HUES48 (cell line): ENCODE results near the gene GALNT14.

Experiments
- H3K27ac ChIP-seq: one replicate; pipeline ENCODE4 v1.7.0; 2013; ENCODE audit warnings: low read depth, low read length, inconsistent platforms
- H3K27me3 ChIP-seq: 2 replicates; pipeline ENCODE4 v1.6.1; 2013; ENCODE audit warnings: mild to moderate bottlenecking, low read length; ENCODE audit not compliant: control insufficient read depth, insufficient read depth
- H3K36me3 ChIP-seq: 2 replicates; pipeline ENCODE4 v1.6.1; 2013; ENCODE audit warnings: low read length; ENCODE audit not compliant: control insufficient read depth, insufficient read depth
- H3K4me1 ChIP-seq: 2 replicates; pipeline ENCODE4 v1.6.1; 2013; ENCODE audit warnings: mild to moderate bottlenecking, low read length; ENCODE audit not compliant: control insufficient read depth, insufficient read depth
- H3K4me3 ChIP-seq: 2 replicates; pipeline ENCODE4 v1.5.1; 2013; ENCODE audit warnings: mild to moderate bottlenecking, low read depth, low read length
- H3K9ac ChIP-seq: 2 replicates; pipeline ENCODE4 v1.6.1; 2013; ENCODE audit warnings: mild to moderate bottlenecking, low read depth, low read length, moderate library complexity
- H3K9me3 ChIP-seq: 2 replicates; pipeline ENCODE4 v1.6.1; 2013; ENCODE audit warnings: low read length; ENCODE audit not compliant: control insufficient read depth, insufficient read depth

GALNT14 gene

DNA sequence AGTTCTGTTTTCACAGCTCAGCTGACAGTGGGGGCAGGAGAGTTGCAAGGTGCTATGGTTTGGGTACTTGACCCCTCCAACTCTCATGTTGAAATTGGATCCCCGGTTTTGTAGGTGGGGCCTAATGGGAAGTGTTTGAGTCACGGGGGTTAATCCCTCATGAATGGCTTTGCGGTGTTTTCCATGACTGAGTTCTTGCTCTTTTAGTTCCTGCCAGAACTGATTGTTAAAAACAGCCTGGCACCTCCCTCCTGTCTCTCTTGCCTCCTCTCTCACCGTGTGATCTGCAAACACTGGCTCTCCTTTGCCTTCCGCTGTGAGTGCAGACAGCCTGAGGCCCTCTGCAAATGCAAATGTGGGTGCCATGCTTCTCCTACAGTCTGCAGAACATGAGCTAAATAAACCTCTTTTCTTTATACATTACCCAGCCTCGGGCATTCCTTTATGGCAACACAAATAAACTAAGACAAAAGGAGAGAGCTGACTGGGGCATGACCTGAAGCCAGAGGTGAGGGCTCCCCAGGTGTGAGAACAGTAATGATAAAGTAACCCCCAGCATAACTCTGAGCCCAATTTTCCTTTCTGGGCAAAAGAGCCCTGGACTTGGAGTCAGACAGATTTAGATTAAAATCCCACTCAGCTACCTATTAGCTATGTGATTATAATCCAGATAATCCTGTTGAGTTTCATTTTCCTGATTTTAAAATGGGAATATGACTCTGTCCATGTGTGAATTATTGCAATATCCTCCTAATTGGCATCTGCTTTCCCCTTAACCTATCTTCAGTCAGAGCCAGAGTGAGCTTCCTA is 266.1 kb downstream of the GALNT14 start:
- Histone ChIP-seq H3K27ac (peak overlapping the region; percentile 79), H3K4me1 (peaks cover 13% of the 10 kb centered on the region), H3K9me3 (no peaks in the 10 kb centered on the region), H3K9ac (no peak overlapping the region), H3K4me3 (no peak overlapping the region), H3K27me3 (no peaks in the 10 kb centered on the region), H3K36me3 (no peaks in the 10 kb centered on the region)

DNA sequence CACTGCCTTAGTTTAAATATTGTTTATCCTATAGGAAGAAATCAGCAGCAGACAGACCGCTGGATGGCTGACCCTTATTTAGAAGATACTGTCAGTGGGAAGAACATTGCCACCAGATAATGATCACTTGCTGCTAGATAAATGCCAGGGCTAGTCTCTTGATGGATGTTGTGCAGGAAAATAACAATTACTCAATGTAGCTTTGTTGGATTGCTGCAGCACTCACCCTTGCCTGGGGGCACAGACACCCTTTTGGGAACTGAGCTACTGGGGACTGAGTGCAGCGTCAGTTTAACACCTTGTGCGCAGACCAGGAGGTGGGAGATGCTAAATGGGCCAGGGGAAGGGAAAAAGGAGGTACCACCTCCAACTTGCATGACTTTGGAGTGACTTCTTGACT is 266.8 kb downstream of the GALNT14 start:
- Histone ChIP-seq H3K27me3 (no peaks in the 10 kb centered on the region), H3K36me3 (no peaks in the 10 kb centered on the region), H3K27ac (peak overlapping the region; percentile 79), H3K9ac (no peak overlapping the region), H3K4me3 (no peak overlapping the region), H3K9me3 (no peaks in the 10 kb centered on the region), H3K4me1 (peaks cover 13% of the 10 kb centered on the region)

DNA sequence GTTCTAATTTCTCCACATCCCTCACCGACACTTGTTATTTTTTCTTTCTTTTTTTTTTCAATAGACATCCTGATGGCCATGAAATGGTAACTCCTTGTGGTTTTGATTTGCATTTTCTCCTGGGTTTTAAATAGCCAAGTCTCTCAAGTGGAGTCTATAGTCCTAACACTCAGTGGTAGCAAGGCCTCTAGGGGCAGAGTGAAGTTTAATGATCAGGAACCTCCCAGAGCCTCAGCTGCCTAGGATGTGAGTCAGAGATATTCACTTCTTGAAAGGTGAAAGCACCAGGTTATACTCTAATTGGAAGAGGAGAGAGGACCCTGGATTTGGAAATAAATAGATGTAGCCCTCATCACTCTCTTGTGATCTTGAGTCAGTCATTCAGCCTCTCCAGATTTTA is 268.3 kb downstream of the GALNT14 start:
- Histone ChIP-seq H3K27me3 (no peaks in the 10 kb centered on the region), H3K9me3 (no peaks in the 10 kb centered on the region), H3K4me1 (peaks cover 13% of the 10 kb centered on the region), H3K36me3 (no peaks in the 10 kb centered on the region), H3K4me3 (no peak overlapping the region), H3K27ac (no peak overlapping the region), H3K9ac (no peak overlapping the region)

DNA sequence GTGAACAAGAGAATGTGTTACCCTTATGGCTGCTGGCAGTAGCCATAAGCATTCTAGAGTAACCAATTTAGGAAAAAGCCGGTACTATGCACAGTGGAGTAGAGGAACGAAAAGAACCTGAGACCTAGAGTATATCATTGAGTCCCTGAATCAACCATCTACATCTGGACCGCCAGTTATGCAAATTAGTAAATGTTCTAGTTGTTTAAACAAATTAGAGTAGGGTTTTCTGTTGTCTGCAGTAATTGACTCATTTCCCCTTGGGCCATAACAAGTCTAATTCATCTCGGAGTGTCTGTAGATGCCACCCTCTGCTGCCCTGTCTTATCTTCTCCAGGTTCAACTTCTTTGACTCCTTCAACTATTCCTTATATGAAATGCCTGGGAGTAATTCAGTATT is 270.9 kb downstream of the GALNT14 start:
- Histone ChIP-seq H3K4me3 (no peak overlapping the region), H3K9ac (no peak overlapping the region), H3K27me3 (no peaks in the 10 kb centered on the region), H3K36me3 (no peaks in the 10 kb centered on the region), H3K4me1 (peaks cover 11% of the 10 kb centered on the region), H3K27ac (no peak overlapping the region), H3K9me3 (no peaks in the 10 kb centered on the region)

DNA sequence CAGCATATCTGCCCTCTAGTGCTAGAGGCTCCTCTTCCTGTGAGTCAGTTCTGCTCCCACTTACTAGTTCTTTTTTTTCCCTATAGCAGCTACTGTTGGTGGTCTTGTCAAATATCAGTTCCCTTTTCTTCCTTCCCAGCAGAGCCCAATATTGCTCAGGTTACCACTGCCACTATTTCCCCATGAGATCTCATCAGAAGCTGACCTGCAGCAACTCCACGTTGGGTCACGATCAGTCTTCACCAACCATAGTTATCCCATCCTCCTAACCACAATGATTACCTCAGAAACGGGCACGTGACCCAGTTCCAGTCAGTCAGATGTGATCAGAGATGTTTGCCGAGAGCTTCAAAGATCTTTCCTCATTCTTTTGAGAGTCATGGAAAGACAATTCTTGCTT is 271.3 kb downstream of the GALNT14 start:
- Histone ChIP-seq H3K36me3 (no peaks in the 10 kb centered on the region), H3K9ac (no peak overlapping the region), H3K4me1 (peaks cover 7% of the 10 kb centered on the region; the same call in 1 of the 2 replicates), H3K27me3 (no peaks in the 10 kb centered on the region), H3K27ac (no peak overlapping the region), H3K9me3 (no peaks in the 10 kb centered on the region), H3K4me3 (no peak overlapping the region)

DNA sequence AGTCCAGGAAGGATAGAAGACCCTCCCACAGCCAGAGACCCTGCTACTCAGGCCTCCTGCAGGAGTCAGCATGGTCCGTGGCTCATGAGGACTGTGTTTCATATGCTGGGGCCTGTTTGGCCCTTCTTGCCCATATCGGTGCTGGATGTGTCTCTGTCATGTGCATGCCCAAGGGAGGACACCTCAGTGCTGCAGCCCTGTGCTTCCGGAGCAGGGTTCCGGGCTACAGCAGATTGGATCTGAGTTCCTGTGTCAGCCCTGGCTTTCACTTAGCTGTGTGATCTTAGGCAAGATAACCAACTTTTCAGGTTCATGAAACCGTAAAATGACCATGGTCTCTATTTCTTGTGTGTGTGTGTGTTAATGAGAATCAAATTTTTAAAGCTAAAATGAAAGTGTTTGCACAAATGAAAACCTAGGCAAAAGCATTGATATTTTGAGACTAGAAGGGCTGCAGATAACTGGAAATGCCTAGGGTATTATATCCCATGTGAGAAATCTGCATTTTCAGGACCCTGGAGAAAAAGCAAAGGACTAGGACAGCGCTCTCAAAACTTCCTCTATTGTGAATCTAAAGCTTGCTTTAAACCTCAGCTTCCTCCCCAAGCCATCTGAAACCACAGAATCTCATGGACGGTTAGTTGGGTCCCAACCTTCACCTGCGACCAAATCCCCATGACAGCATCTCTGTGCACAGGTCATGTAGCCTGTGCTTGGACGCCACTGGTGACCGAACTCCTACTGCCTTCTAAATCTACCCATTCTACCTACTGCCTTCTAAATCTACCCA is 272.2 kb downstream of the GALNT14 start:
- no peak overlapping the region for H3K4me3 ChIP-seq
- no peaks in the 10 kb centered on the region for H3K9me3 ChIP-seq
- H3K4me1 ChIP-seq, result no peaks in the 10 kb centered on the region
- no peak overlapping the region for H3K27ac ChIP-seq
- no peak overlapping the region for H3K9ac ChIP-seq
- H3K36me3 ChIP-seq, result no peaks in the 10 kb centered on the region
- H3K27me3 ChIP-seq, result no peaks in the 10 kb centered on the region

DNA sequence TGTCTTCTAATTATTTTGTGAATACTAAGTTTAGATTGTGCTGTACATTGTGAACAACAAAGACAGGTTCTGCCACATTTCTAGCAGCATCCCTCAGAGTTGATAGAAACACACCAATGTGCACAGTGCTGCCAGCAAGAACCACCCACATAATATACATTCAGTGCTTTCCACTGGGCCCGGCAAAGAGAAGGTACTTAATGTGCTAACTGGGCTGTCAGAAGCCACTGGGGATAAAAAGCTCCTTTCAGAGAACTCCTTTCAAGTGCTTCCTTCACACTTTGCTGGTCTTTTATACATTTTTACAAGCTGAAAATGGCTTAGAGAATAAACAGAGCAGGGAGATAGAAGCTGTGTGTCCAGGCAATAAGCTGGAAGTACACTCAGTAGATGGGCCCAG is 273.0 kb downstream of the GALNT14 start:
- Histone ChIP-seq H3K9me3 (no peaks in the 10 kb centered on the region), H3K36me3 (no peaks in the 10 kb centered on the region), H3K9ac (no peak overlapping the region), H3K27me3 (no peaks in the 10 kb centered on the region), H3K27ac (no peak overlapping the region), H3K4me3 (no peak overlapping the region), H3K4me1 (no peaks in the 10 kb centered on the region)

DNA sequence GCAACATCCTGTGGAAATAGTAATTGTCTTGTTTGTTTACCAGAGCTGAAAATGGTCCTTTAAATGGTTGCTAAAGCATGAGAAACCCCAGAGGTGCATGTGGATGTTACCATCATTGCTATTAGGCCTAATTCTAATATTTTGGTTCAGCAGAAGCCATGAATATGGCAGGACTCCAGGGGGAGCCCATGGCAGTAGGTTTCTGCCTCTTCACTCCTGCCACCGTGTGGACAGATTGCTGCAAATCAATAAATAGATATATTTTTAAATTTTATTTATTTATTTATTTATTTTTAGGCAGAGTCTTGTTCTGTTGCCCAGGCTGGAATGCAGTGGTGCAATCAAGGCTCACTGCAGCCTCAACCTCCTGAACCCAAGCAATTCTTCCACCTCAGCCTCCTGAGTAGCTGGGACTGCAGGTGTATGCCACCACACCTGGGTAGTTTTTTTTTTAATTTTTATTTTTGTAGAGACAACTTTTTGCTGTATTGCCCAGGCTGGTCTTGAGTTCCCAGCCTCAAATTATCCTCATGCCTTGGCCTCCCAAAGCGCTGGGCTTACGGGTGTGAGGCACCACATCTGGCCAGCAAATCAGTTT is 276.1 kb downstream of the GALNT14 start:
- H3K27ac ChIP-seq, result no peak overlapping the region
- no peaks in the 10 kb centered on the region for H3K4me1 ChIP-seq
- H3K36me3 ChIP-seq, result no peaks in the 10 kb centered on the region
- no peaks in the 10 kb centered on the region for H3K27me3 ChIP-seq
- H3K9me3 ChIP-seq, result no peaks in the 10 kb centered on the region
- no peak overlapping the region for H3K4me3 ChIP-seq
- no peak overlapping the region for H3K9ac ChIP-seq

DNA sequence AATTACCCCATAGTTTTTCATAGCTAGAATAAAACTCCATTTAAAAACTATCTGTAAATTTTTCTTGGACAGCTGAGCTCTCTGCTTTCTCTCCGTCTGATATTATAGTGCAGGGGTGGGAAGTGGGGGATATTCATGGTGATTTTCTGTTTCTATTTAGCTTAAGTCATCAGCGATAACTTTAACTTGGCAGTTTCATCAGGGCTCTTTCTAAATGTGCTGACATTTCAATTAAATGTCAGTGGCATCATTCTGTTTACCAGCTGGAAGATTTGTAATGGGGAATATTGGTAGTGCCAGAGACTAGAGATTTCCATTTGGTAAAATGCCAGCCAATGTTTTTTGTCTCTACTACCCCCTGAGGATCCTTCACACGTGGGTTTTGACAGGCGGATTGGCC is 277.5 kb downstream of the GALNT14 start:
- H3K9ac ChIP-seq, result no peak overlapping the region
- H3K27me3 ChIP-seq, result no peaks in the 10 kb centered on the region
- no peaks in the 10 kb centered on the region for H3K9me3 ChIP-seq
- H3K4me1 ChIP-seq, result no peaks in the 10 kb centered on the region
- H3K27ac ChIP-seq, result no peak overlapping the region
- H3K36me3 ChIP-seq, result no peaks in the 10 kb centered on the region
- no peak overlapping the region for H3K4me3 ChIP-seq
